HL-60 (cell line): ENCODE measurements around the gene RTN4RL2.

Experiments
- DNase-seq, 2 experiments: peaks; one replicate each; pipeline ENCODE4 v3.0.0-alpha.2; 2010 to 2020; ENCODE audit warnings: low read depth in 1 of 2, low spot score in 1 of 2
- H3K27ac ChIP-seq: fragments of 250-450 bp; sonication (Bioruptor Pico); replicated peaks from 2 replicates; pipeline ENCODE4 v1.5.1; 2020; ENCODE audit warnings: mild to moderate bottlenecking, moderate library complexity
- H3K27me3 ChIP-seq: fragments of 250-450 bp; sonication (Bioruptor Pico); 2 replicates; pipeline ENCODE4 v1.5.1; 2021; ENCODE audit warnings: mild to moderate bottlenecking, moderate library complexity; ENCODE audit not compliant: insufficient read depth, poor library complexity, severe bottlenecking
- H3K4me3 ChIP-seq: replicated peaks from 2 replicates; pipeline ENCODE4 v1.5.1; 2011; ENCODE audit warnings: mild to moderate bottlenecking, control low read depth, low read length; ENCODE audit not compliant: insufficient read depth
- GABPA ChIP-seq: IDR thresholded peaks from 2 replicates; pipeline ENCODE4 v1.6.1; 2012; ENCODE audit warnings: low read depth
- POLR2AphosphoS5 ChIP-seq: IDR thresholded peaks from 2 replicates; pipeline ENCODE4 v1.6.1; 2012; ENCODE audit warnings: low read depth
- SPI1 ChIP-seq: IDR thresholded peaks from 2 replicates; pipeline ENCODE4 v1.6.1; 2012; ENCODE audit warnings: low read depth, mild to moderate bottlenecking, borderline replicate concordance
- TF ChIP-seq, protein P1 (sequence below): IDR thresholded peaks from one replicate; pipeline ENCODE4 v1.5.1; 2011; ENCODE audit warnings: low read length, control low read depth, inconsistent platforms; ENCODE audit not compliant: insufficient read depth
- TF ChIP-seq, protein P2 (sequence below): IDR thresholded peaks from 2 replicates; pipeline ENCODE4 v1.6.1; 2012; ENCODE audit warnings: low read depth; ENCODE audit not compliant: insufficient replicate concordance

Gene RTN4RL2

DNA sequence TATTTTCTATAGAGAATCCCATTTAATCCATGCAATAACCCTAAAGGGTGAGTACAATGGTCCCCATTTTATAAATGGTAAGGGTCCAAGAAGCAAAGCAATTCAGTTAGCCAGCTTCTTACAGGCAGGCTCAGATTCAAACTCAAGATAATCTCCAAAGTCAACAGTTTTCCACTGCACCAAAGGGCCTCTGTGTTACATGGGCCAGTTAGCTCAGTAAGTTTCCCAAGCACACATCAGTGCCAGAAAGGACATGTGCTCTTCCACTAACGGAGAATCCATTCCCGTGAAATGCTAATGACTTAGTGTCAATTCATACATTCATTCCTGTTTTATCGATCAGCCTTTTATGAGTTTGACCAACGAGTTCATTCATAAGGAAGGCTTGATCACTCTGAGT is 44.2 kb downstream of the RTN4RL2 start:
- no peaks in the 10 kb centered on the region for H3K27me3 ChIP-seq
- H3K27ac ChIP-seq = no peak overlapping the region
- no peak overlapping the region for H3K4me3 ChIP-seq
- TF ChIP-seq, protein P1, sequence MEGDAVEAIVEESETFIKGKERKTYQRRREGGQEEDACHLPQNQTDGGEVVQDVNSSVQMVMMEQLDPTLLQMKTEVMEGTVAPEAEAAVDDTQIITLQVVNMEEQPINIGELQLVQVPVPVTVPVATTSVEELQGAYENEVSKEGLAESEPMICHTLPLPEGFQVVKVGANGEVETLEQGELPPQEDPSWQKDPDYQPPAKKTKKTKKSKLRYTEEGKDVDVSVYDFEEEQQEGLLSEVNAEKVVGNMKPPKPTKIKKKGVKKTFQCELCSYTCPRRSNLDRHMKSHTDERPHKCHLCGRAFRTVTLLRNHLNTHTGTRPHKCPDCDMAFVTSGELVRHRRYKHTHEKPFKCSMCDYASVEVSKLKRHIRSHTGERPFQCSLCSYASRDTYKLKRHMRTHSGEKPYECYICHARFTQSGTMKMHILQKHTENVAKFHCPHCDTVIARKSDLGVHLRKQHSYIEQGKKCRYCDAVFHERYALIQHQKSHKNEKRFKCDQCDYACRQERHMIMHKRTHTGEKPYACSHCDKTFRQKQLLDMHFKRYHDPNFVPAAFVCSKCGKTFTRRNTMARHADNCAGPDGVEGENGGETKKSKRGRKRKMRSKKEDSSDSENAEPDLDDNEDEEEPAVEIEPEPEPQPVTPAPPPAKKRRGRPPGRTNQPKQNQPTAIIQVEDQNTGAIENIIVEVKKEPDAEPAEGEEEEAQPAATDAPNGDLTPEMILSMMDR = no peak
- TF ChIP-seq POLR2AphosphoS5 = no peak
- TF ChIP-seq, protein P2, sequence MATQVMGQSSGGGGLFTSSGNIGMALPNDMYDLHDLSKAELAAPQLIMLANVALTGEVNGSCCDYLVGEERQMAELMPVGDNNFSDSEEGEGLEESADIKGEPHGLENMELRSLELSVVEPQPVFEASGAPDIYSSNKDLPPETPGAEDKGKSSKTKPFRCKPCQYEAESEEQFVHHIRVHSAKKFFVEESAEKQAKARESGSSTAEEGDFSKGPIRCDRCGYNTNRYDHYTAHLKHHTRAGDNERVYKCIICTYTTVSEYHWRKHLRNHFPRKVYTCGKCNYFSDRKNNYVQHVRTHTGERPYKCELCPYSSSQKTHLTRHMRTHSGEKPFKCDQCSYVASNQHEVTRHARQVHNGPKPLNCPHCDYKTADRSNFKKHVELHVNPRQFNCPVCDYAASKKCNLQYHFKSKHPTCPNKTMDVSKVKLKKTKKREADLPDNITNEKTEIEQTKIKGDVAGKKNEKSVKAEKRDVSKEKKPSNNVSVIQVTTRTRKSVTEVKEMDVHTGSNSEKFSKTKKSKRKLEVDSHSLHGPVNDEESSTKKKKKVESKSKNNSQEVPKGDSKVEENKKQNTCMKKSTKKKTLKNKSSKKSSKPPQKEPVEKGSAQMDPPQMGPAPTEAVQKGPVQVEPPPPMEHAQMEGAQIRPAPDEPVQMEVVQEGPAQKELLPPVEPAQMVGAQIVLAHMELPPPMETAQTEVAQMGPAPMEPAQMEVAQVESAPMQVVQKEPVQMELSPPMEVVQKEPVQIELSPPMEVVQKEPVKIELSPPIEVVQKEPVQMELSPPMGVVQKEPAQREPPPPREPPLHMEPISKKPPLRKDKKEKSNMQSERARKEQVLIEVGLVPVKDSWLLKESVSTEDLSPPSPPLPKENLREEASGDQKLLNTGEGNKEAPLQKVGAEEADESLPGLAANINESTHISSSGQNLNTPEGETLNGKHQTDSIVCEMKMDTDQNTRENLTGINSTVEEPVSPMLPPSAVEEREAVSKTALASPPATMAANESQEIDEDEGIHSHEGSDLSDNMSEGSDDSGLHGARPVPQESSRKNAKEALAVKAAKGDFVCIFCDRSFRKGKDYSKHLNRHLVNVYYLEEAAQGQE = no peak
- TF ChIP-seq GABPA = no peak
- no peak for TF ChIP-seq SPI1
- no peak for DNase-seq

DNA sequence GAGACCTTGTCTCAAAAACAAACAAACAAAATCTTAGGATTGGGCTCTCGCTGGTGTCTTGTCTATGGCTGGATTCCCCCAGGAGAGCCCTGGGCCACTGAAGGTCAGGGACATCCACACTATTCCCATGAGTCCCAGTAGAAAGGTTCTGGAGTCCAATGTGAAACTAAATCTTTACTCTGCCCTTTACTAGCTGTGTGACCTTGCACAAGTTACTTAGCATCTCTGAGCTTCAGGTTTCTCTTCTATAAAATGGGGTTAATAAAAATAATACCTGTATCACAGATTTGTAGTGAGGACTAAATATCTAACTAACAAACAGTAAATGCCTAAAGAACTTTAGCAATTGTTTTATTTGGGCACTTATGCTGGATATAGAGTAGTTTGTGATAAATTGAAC is 46.2 kb downstream of the RTN4RL2 start:
- no peaks in the 10 kb centered on the region for H3K27me3 ChIP-seq
- TF ChIP-seq POLR2AphosphoS5 (no peak), GABPA (no peak), SPI1 (no peak)
- TF ChIP-seq, protein P1 = no peak
- TF ChIP-seq, protein P2 = no peak
- no peak for DNase-seq
- H3K4me3 ChIP-seq = no peak overlapping the region
- no peak overlapping the region for H3K27ac ChIP-seq

DNA sequence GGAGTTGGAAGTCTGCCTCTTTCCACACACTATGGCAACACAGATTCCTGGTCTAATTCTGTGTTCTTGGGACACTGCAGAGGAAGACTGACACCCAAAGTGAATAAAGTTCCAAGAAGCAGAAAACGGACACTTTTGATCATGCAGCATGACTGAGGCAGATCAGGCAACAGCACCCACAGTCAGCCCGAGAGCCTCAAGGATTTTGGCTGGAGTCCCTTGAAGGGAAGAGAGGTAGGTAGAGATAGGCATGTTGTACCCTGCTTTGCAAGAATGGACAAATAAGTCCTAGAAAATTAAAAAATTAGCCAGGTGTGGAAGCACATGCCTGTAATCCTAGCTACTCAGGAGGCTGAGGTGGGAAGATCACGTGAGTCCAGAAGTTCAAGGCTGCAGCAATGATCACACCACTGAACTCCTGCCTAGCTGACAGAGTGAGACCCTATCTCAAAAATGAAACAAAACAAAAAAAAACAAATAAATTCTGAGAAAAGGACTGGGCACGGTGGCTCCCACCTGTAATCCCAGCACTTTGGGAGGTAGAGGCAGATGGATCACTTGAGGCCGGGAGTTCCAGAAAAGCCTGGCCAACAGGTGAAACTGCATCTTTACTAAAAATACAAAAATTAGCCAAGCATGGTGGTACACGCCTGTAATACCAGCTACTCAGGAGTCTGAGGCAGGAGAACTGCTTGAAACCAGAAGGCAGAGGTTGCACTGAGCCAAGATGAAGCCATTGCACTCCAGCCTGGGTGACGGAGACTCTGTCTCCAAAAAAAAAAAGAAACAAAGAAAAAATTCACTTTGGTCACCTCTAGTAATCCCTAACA is 48.2 kb downstream of the RTN4RL2 start:
- no peak for DNase-seq
- TF ChIP-seq SPI1 (no peak), POLR2AphosphoS5 (no peak), GABPA (no peak)
- TF ChIP-seq, protein P2 = no peak
- TF ChIP-seq, protein P1 = no peak
- no peak overlapping the region for H3K27ac ChIP-seq
- no peak overlapping the region for H3K4me3 ChIP-seq
- no peaks in the 10 kb centered on the region for H3K27me3 ChIP-seq
